ENCODE results near the gene MYRF. TPM values are rescaled to one million over a fixed set of nuclear protein-coding genes. Genes with fewer than 3 reads are reported as not detected.

MYRF gene
- total RNA-seq, 4 donors from 2014 or later, result 0.11 to 0.83 (median 0.27) TPM; not detected in 1

GRCh38 chr11:61771985-61772455, 19.6 kb downstream of the MYRF start:
- H3K27ac ChIP-seq, result no peak overlapping the region
- WGBS, 2 donors, result 41 to 52% methylated on average over 5 to 7 of the region's 7 CpGs
- H3K4me3 ChIP-seq (replicated peaks in 1 of 3), result no peak overlapping the region
- no peaks in the 10 kb centered on the region for H3K27me3 ChIP-seq
- intact Hi-C loops (cut with DNase I), result no loop called here
- peaks cover under 1 to 5% of the 10 kb centered on the region in 2 donors for H3K4me1 ChIP-seq
- H3K36me3 ChIP-seq, result no peaks in the 10 kb centered on the region
- TF ChIP-seq POLR2A (IDR thresholded peaks at IDR 0.05) (no peak), CTCF (IDR thresholded peaks at IDR 0.05) (no peak)
- DNase-seq, result no peak
- H3K9me3 ChIP-seq, result no peaks in the 10 kb centered on the region

DNA sequence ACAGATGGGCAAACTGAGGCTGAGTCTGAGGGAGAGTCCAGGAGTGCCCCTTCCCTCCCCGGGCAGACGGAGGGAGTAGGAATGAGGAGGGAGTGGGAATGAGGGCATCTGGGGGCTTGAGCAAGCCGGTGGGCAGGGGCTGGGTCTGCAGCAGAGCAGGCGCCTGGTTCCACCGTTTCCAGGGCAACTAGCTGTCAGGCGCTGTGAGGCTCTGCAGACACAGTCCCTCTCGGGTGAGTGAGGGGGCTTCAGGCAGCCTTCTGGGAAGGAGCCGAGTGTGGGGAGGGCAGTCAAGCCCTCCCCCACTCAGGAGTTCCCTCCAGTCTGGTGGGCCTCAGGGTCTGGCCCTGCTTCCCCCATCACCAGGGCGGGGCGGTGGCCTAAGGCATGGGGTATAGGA, 20.9 kb downstream of the MYRF start:
- Histone ChIP-seq H3K36me3 (no peaks in the 10 kb centered on the region), H3K9me3 (no peaks in the 10 kb centered on the region), H3K4me3 (replicated peaks in 1 of 3) (no peak overlapping the region), H3K27ac (no peak overlapping the region), H3K4me1 (peaks cover 7 to 14% of the 10 kb centered on the region in 2 donors), H3K27me3 (no peaks in the 10 kb centered on the region)
- intact Hi-C loops (cut with DNase I), result no loop called here
- DNase-seq, result no peak
- TF ChIP-seq CTCF (IDR thresholded peaks at IDR 0.05) (no peak), POLR2A (IDR thresholded peaks at IDR 0.05) (no peak)
- WGBS, 2 donors, result 65 to 77% methylated on average over 8 to 10 of the region's 10 CpGs

DNA sequence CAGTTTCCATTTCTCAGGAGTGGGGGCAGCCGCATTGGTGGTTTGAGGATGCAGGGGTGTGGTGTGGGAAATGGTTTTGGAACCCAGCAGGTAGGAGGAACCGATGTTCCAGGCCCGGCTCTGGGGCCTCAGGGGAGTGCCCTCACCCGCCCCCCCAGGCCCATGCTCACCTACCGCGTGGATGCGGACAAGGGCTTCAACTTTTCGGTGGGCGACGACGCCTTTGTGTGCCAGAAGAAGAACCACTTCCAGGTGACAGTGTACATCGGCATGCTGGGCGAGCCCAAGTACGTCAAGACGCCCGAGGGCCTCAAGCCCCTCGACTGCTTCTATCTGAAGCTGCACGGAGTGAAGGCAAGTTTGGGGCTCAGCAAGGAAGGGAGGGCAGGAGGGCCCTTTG, 21.4 kb downstream of the MYRF start:
- Histone ChIP-seq H3K36me3 (no peaks in the 10 kb centered on the region), H3K27ac (no peak overlapping the region), H3K27me3 (no peaks in the 10 kb centered on the region), H3K4me3 (replicated peaks in 1 of 3) (no peak overlapping the region), H3K9me3 (no peaks in the 10 kb centered on the region), H3K4me1 (peaks cover 7 to 14% of the 10 kb centered on the region in 2 donors)
- no peak for TF ChIP-seq CTCF (IDR thresholded peaks at IDR 0.05)
- TF ChIP-seq POLR2A (IDR thresholded peaks at IDR 0.05), result no peak
- intact Hi-C loops (cut with DNase I), result no loop called here
- WGBS, 2 donors, result 87 to 93% methylated on average over 15 to 16 of the region's 18 CpGs
- DNase-seq, result no peak

DNA sequence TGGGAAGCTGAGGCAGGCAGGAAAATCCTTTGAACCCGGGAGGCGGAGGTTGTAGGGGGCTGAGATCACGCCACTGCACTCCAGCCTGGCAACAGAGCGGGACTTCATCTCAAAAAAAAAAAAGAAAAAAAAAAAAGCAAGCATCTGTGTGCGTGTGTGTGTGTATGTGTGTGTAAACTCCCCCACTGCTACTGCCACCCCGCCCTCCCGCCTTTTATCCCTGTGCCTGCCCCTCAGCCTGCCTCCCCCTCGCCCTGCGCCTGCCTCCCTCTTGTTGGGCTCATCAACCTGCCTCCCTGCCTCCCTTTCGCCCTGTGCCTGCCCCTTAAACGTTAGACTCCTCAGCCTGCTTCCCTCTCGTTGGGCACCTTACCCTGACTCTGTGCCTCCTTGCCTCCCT, 22.0 kb downstream of the MYRF start:
- no peak overlapping the region for H3K4me3 ChIP-seq (replicated peaks in 1 of 3)
- H3K9me3 ChIP-seq, result no peaks in the 10 kb centered on the region
- H3K36me3 ChIP-seq, result no peaks in the 10 kb centered on the region
- peaks cover 7 to 14% of the 10 kb centered on the region in 2 donors for H3K4me1 ChIP-seq
- intact Hi-C loops (cut with DNase I), result no loop called here
- no peak overlapping the region for H3K27ac ChIP-seq
- no peak for DNase-seq
- H3K27me3 ChIP-seq, result no peaks in the 10 kb centered on the region
- WGBS, 2 donors, result 85 to 89% methylated on average over 12 of the region's 12 CpGs
- TF ChIP-seq CTCF (IDR thresholded peaks at IDR 0.05) (no peak), POLR2A (IDR thresholded peaks at IDR 0.05) (no peak)

DNA sequence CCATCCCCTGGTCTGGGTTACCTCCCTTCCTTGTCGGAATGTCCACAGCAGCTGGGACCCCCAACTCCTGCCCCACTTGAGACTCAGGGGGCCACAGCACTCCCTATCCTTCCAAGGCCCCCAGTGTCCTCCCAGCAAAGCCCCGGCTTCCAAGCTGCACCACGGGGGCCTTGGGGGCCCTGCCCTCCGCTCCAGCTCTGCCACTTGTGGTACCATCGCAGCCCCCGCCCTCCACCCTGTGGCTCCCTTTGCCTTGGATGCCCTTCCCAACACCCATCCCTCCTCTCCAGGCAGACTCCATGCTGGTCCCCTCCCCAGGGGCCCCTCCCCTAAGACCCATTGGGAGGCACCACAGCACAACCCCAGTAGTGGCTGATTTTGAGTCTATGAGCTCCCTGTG, 22.7 kb downstream of the MYRF start:
- no peaks in the 10 kb centered on the region for H3K9me3 ChIP-seq
- no peaks in the 10 kb centered on the region for H3K27me3 ChIP-seq
- H3K4me1 ChIP-seq, result peaks cover 7 to 14% of the 10 kb centered on the region in 2 donors
- no peak overlapping the region for H3K27ac ChIP-seq
- TF ChIP-seq POLR2A (IDR thresholded peaks at IDR 0.05), result no peak
- no peak for TF ChIP-seq CTCF (IDR thresholded peaks at IDR 0.05)
- no peaks in the 10 kb centered on the region for H3K36me3 ChIP-seq
- WGBS, 2 donors, result 91 to 96% methylated on average over 6 of the region's 6 CpGs
- H3K4me3 ChIP-seq (replicated peaks in 1 of 3), result no peak overlapping the region
- DNase-seq, result no peak
- intact Hi-C loops (cut with DNase I), result no loop called here

All from thyroid gland (tissue), 4 donors.